HCT116 (cell line): ENCODE data around the gene LRRC47. TPM values are rescaled to one million over a fixed set of nuclear protein-coding genes. Genes with fewer than 3 reads are reported as not detected.

Experiments
- ATAC-seq: fragments of 200-7000 bp; cut with Tn5 transposase; 2 replicates; pipeline ENCODE4 v1.9.1; 2020; ENCODE audit warnings: mild to moderate bottlenecking, moderate library complexity
- BruUV-seq: library from RNA; stranded (reverse); fragments of 400-500 nt; replicated peaks from 2 replicates; lab custom pipeline; 2021; lab: Mats Ljungman, UMichigan
- CTCF ChIA-PET: fragments of 300-600 bp; sonication (Branson Sonifier 250); formaldehyde crosslinking; loops from one replicate; lab custom pipeline; 2021; ENCODE audit warnings: antibody characterized with exemption; lab: Charles Lee
- POLR2A ChIA-PET: fragments of 300-600, 350-600 bp; sonication (Branson Sonifier 250); formaldehyde crosslinking; loops from one replicate; lab custom pipeline; 2021; ENCODE audit warnings: antibody characterized with exemption; lab: Charles Lee
- RAD21 ChIA-PET, 2 experiments: fragments of 300-600 bp; sonication (Branson Sonifier 250); formaldehyde crosslinking; loops; one replicate each; lab custom pipeline; 2023; ENCODE audit warnings: low total read pairs in 2 of 2; ENCODE audit not compliant: uncharacterized antibody in 2 of 2, unreplicated experiment in 2 of 2, low non-redundant PET in 1 of 2; lab: Charles Lee
- DNase-seq: peaks from one replicate; pipeline ENCODE4 v3.0.0-alpha.2; 2010; ENCODE audit warnings: low read depth, low spot score
- H2AFZ ChIP-seq: fragments of 200-600 bp; shearing (Covaris generic), sonication (generic); 2 replicates; pipeline ENCODE4 v1.6.1; 2017; ENCODE audit warnings: low read depth, mixed run types, mixed read lengths, antibody characterized with exemption, low read length; ENCODE audit not compliant: poor library complexity, severe bottlenecking
- H3K27ac ChIP-seq: 2 replicates; pipeline ENCODE4 v1.5.1; 2012; ENCODE audit warnings: low read depth, low read length
- H3K27me3 ChIP-seq: fragments of 200-600 bp; sonication (generic); 2 replicates; pipeline ENCODE4 v1.6.1; 2016; ENCODE audit warnings: mixed run types, low read length, mixed read lengths; ENCODE audit not compliant: insufficient read depth
- H3K36me3 ChIP-seq, 2 experiments: fragments of 200-500 bp in 1 of 2; fragments of 200-600 bp in 1 of 2; sonication (Bioruptor generic) in 1 of 2; sonication (generic) in 1 of 2; 2 replicates each; pipeline versions ENCODE4 v1.5.1 to v1.6.1; 2014 to 2016; ENCODE audit warnings: low read length in 2 of 2, inconsistent platforms in 1 of 2, mixed read lengths in 1 of 2, mixed run types in 1 of 2; ENCODE audit not compliant: insufficient read depth in 2 of 2, control insufficient read depth in 1 of 2
- H3K4me1 ChIP-seq, 2 experiments: fragments of 200-600 bp in 1 of 2; sonication (generic) in 1 of 2; 2 replicates each; pipeline versions ENCODE4 v1.5.1 to v1.6.1; 2012 to 2017; ENCODE audit warnings: low read length in 2 of 2, inconsistent platforms in 1 of 2, mild to moderate bottlenecking in 1 of 2, mixed read lengths in 1 of 2, mixed run types in 1 of 2, moderate library complexity in 1 of 2; ENCODE audit not compliant: insufficient read depth in 2 of 2, control insufficient read depth in 1 of 2
- H3K4me2 ChIP-seq: fragments of 200-600 bp; sonication (generic); 2 replicates; pipeline ENCODE4 v1.6.1; 2017; ENCODE audit warnings: mixed run types, low read length, mixed read lengths
- H3K4me3 ChIP-seq, 2 experiments: fragments of 200-600 bp in 1 of 2; sonication (generic) in 1 of 2; replicated peaks in 1 of 2; 2 replicates each; pipeline ENCODE4 v1.5.1; 2011 to 2016; ENCODE audit warnings: low read length in 2 of 2, control low read depth in 1 of 2, low read depth in 1 of 2, mild to moderate bottlenecking in 1 of 2, mixed read lengths in 1 of 2, mixed run types in 1 of 2
- H3K79me2 ChIP-seq: fragments of 200-600 bp; sonication (generic); 2 replicates; pipeline ENCODE4 v1.6.1; 2017; ENCODE audit warnings: mild to moderate bottlenecking, mixed run types, low read length, moderate library complexity, mixed read lengths; ENCODE audit not compliant: insufficient read depth
- H3K9ac ChIP-seq: fragments of 200-600 bp; sonication (generic); 2 replicates; pipeline ENCODE4 v1.6.1; 2016; ENCODE audit warnings: low read length, mixed read lengths
- H3K9me2 ChIP-seq: fragments of 200-600 bp; sonication (generic), shearing (Covaris generic); 2 replicates; pipeline ENCODE4 v1.6.1; 2017; ENCODE audit warnings: mixed run types, mild to moderate bottlenecking, moderate library complexity; ENCODE audit not compliant: insufficient read depth
- H3K9me3 ChIP-seq, 2 experiments: fragments of 200-500 bp in 1 of 2; fragments of 200-600 bp in 1 of 2; sonication (Bioruptor generic) in 1 of 2; sonication (generic) in 1 of 2; 2 replicates each; pipeline ENCODE4 v1.6.1; 2014 to 2017; ENCODE audit warnings: low read length in 2 of 2, mixed read lengths in 2 of 2, inconsistent platforms in 1 of 2, low read depth in 1 of 2, mild to moderate bottlenecking in 1 of 2, mixed run types in 1 of 2, moderate library complexity in 1 of 2; ENCODE audit not compliant: control insufficient read depth in 1 of 2, insufficient read depth in 1 of 2
- H4K20me1 ChIP-seq: fragments of 200-600 bp; sonication (generic), shearing (Covaris generic); 2 replicates; pipeline ENCODE4 v1.6.1; 2017; ENCODE audit warnings: mixed run types, mild to moderate bottlenecking, moderate library complexity; ENCODE audit not compliant: insufficient read depth
- SP1 ChIP-seq: IDR thresholded peaks from 2 replicates; pipeline ENCODE4 v1.6.1; 2012; ENCODE audit warnings: low read depth
- SRF ChIP-seq: IDR thresholded peaks from 2 replicates; pipeline ENCODE4 v1.6.1; 2012; ENCODE audit warnings: low read depth
- ZNF274 ChIP-seq: fragments of 200-500 bp; sonication (Bioruptor generic); IDR thresholded peaks from 2 replicates; pipeline ENCODE4 v1.6.1; 2014; ENCODE audit warnings: mild to moderate bottlenecking, low read depth, low read length, inconsistent platforms
- intact Hi-C: fragments of 100-400 bp; cut with micrococcal nuclease; formaldehyde crosslinking; loops from 2 replicates; pipeline ENCODE4 v1.10.0; 2022
- total RNA-seq: library from RNA; stranded (reverse); gene quantifications from one replicate; pipeline ENCODE4 v1.2.1, GENCODE V29; 2021; ENCODE audit not compliant: unreplicated experiment
- TF ChIP-seq, protein P1 (sequence below), 3 experiments: fragments of 200-600 bp in 1 of 3; sonication (generic) in 1 of 3; IDR thresholded peaks in 2 of 3; conservative IDR thresholded peaks in 1 of 3; 2 replicates each; pipeline ENCODE4 v1.5.1; 2012 to 2017; ENCODE audit warnings: low read depth in 2 of 3, low read length in 2 of 3, antibody characterized with exemption in 1 of 3, borderline replicate concordance in 1 of 3, control low read depth in 1 of 3, mild to moderate bottlenecking in 1 of 3, mixed read lengths in 1 of 3, mixed run types in 1 of 3, moderate library complexity in 1 of 3; ENCODE audit not compliant: insufficient read depth in 1 of 3
- TF ChIP-seq, protein P2 (sequence below): IDR thresholded peaks from 2 replicates; pipeline ENCODE4 v1.6.1; 2012
- TF ChIP-seq, protein P3 (sequence below): IDR thresholded peaks from 2 replicates; pipeline ENCODE4 v1.6.1; 2012

The LRRC47 gene
- total RNA-seq, 1 experiment from 2014 or later, result 48.0 TPM

DNA sequence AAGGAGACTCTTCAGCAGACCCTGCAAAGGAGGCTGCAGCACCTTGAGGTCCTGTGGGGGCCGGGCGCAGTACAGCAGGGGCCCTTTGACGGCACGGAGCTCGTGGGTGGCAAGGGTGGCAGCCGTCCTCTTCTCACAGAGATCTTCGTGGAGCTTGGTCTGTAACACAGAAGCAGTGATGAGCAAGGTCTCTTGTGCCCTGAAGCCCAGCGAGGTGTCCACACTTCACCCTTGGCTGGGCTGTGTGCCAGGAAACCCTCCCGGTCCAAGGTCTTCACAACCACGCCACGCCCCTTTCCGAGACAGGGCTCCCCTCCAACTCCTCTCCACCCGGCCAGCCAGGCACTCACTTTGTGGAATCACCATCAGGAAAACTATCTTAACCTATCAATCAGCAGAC lies 11.3 kb downstream of the LRRC47 start:
- Histone ChIP-seq H3K36me3 (peaks cover 23 to 35% of the 10 kb centered on the region in 2 experiments; a peak in 3 of 4 replicates), H2AFZ (no peak overlapping the region), H3K4me3 (no peak overlapping the region), H3K79me2 (peaks cover 23% of the 10 kb centered on the region), H3K9me2 (no peaks in the 10 kb centered on the region), H3K27me3 (no peaks in the 10 kb centered on the region), H3K9me3 (no peaks in the 10 kb centered on the region), H3K27ac (no peak overlapping the region), H3K4me2 (no peak overlapping the region), H3K9ac (no peak overlapping the region), H3K4me1 (no peaks in the 10 kb centered on the region), H4K20me1 (no peaks in the 10 kb centered on the region)
- no TSS peak for BruUV-seq
- no peak for DNase-seq
- ChIA-PET POLR2A (no interaction called here), RAD21 (no interaction called here), CTCF (interaction anchor here (1.1 to 1.9 kb wide), 3 partner anchors 9 to 332 kb away, joined by 3 to 9 read pairs (median 3); partner anchors contain the start of gene LRRC47)
- intact Hi-C loops, result loop anchor here (2.0 kb wide), 1 partner anchor 16 kb away; no protein-coding TSS in a partner anchor
- TF ChIP-seq, protein P1, sequence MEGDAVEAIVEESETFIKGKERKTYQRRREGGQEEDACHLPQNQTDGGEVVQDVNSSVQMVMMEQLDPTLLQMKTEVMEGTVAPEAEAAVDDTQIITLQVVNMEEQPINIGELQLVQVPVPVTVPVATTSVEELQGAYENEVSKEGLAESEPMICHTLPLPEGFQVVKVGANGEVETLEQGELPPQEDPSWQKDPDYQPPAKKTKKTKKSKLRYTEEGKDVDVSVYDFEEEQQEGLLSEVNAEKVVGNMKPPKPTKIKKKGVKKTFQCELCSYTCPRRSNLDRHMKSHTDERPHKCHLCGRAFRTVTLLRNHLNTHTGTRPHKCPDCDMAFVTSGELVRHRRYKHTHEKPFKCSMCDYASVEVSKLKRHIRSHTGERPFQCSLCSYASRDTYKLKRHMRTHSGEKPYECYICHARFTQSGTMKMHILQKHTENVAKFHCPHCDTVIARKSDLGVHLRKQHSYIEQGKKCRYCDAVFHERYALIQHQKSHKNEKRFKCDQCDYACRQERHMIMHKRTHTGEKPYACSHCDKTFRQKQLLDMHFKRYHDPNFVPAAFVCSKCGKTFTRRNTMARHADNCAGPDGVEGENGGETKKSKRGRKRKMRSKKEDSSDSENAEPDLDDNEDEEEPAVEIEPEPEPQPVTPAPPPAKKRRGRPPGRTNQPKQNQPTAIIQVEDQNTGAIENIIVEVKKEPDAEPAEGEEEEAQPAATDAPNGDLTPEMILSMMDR (IDR thresholded peaks at IDR 0.05 in 2 of 3, conservative IDR thresholded peaks at IDR 0.05 in 1 of 3; ENCODE audit: borderline replicate concordance in 1 of 3, insufficient read depth in 1 of 3, low read depth in 2 of 3, low read length in 2 of 3), result no peak
- TF ChIP-seq, protein P2, sequence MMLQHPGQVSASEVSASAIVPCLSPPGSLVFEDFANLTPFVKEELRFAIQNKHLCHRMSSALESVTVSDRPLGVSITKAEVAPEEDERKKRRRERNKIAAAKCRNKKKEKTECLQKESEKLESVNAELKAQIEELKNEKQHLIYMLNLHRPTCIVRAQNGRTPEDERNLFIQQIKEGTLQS, result no peak
- TF ChIP-seq ZNF274, result no peak
- ATAC-seq, result no peak

- intact Hi-C loops, result loop anchor here (2.0 kb wide), 1 partner anchor 17 kb away; no protein-coding TSS in a partner anchor
- H3K27me3 ChIP-seq, result no peaks in the 10 kb centered on the region
- H3K9ac ChIP-seq, result no peak overlapping the region
- ChIA-PET CTCF (interaction anchor here (1.2 to 1.9 kb wide), 2 partner anchors 8 to 13 kb away, joined by 3 to 9 read pairs; partner anchors contain the start of gene LRRC47), RAD21 (no interaction called here), POLR2A (no interaction called here)
- TF ChIP-seq SP1, result no peak
- no peak for TF ChIP-seq SRF
- TF ChIP-seq, protein P3, sequence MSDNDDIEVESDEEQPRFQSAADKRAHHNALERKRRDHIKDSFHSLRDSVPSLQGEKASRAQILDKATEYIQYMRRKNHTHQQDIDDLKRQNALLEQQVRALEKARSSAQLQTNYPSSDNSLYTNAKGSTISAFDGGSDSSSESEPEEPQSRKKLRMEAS, result no peak
- BruUV-seq, result no TSS peak
- H3K36me3 ChIP-seq, result peaks cover 23 to 42% of the 10 kb centered on the region in 2 experiments; a peak in 3 of 4 replicates
- H3K27ac ChIP-seq, result no peak overlapping the region
- no peak overlapping the region for H3K4me3 ChIP-seq
- peaks cover 13% of the 10 kb centered on the region; the same call in 1 of the 2 replicates for H3K79me2 ChIP-seq
- H4K20me1 ChIP-seq, result no peaks in the 10 kb centered on the region
- ATAC-seq, result no peak
- no peaks in the 10 kb centered on the region for H3K4me1 ChIP-seq
- H3K4me2 ChIP-seq, result no peak overlapping the region
- DNase-seq, result no peak
- no peaks in the 10 kb centered on the region for H3K9me3 ChIP-seq
- H2AFZ ChIP-seq, result no peak overlapping the region
- no peaks in the 10 kb centered on the region for H3K9me2 ChIP-seq
Observed at GRCh38 chr1:3783651-3784474, 12.4 kb downstream of the LRRC47 start.
